T-cell (primary cell): Measurements from ENCODE around the gene MIA. TPM values are rescaled to one million over a fixed set of nuclear protein-coding genes. Genes with fewer than 3 reads are reported as not detected.
A peak's percentile ranks its signal among the peaks of the same experiment; 100 is the strongest.

ENCODE experiments used
- ATAC-seq, 4 experiments: fragments of 200-7000 bp in 3 of 4; fragments of 150-1000 bp in 1 of 4; cut with Tn5 transposase; replicated peaks in 1 of 4; 1 replicate in 3 of 4; 2 replicates in 1 of 4; pipeline ENCODE4 v1.10.0; 2021; ENCODE audit warnings: moderate library complexity in 3 of 4, mild to moderate bottlenecking in 2 of 4, moderate number of reproducible peaks in 1 of 4
- CTCF ChIA-PET, 2 donors: fragments of 300-600 bp; sonication (Branson Sonifier 250); formaldehyde crosslinking; loops; one replicate each; lab custom pipeline; 2022; ENCODE audit warnings: antibody characterized with exemption in 2 of 2; lab: Charles Lee
- POLR2A ChIA-PET, 2 donors: fragments of 300-600 bp; sonication (Branson Sonifier 250); formaldehyde crosslinking; loops; one replicate each; lab custom pipeline; 2022; ENCODE audit warnings: antibody characterized with exemption in 2 of 2; lab: Charles Lee
- DNase-seq, 35 experiments: peaks; one replicate each; pipeline versions ENCODE4 v3.0.0 to v3.0.0-alpha.2; 2013 to 2023
- H3K27ac ChIP-seq: one replicate; pipeline ENCODE4 v1.5.1; 2013; ENCODE audit warnings: low read length
- H3K27me3 ChIP-seq, 2 experiments: replicated peaks in 1 of 2; 1 replicate in 1 of 2; 2 replicates in 1 of 2; pipeline versions ENCODE4 v1.6.1 to v1.7.0; 2013; ENCODE audit warnings: low read length in 1 of 2, mixed read lengths in 1 of 2; ENCODE audit not compliant: control insufficient read depth in 2 of 2, insufficient read depth in 2 of 2; ENCODE audit errors: extremely low read depth in 1 of 2
- H3K36me3 ChIP-seq, 2 donors: 1 replicate in 1 of 2; 2 replicates in 1 of 2; pipeline versions ENCODE4 v1.6.1 to v1.7.0; 2013; ENCODE audit warnings: low read length in 1 of 2; ENCODE audit not compliant: control insufficient read depth in 2 of 2, insufficient read depth in 1 of 2; ENCODE audit errors: extremely low read depth in 1 of 2
- H3K4me1 ChIP-seq, 2 experiments: 1 replicate in 1 of 2; 2 replicates in 1 of 2; pipeline versions ENCODE4 v1.6.1 to v1.7.0; 2013; ENCODE audit warnings: low read length in 2 of 2, mixed read lengths in 1 of 2; ENCODE audit not compliant: insufficient read depth in 2 of 2, control insufficient read depth in 1 of 2; ENCODE audit errors: extremely low read depth in 1 of 2
- H3K4me3 ChIP-seq, 2 donors: 1 replicate in 1 of 2; 2 replicates in 1 of 2; pipeline versions ENCODE4 v1.5.1 to v1.7.0; 2013; ENCODE audit warnings: mild to moderate bottlenecking in 2 of 2, low read length in 1 of 2, moderate library complexity in 1 of 2; ENCODE audit not compliant: control insufficient read depth in 1 of 2; ENCODE audit errors: extremely low read depth in 1 of 2
- H3K9me3 ChIP-seq: 2 replicates; pipeline ENCODE4 v1.7.0; 2013
- H3K27ac Mint-ChIP-seq, 2 donors: one replicate each; pipeline ENCODE4 v1.8.0; 2020 to 2021; ENCODE audit warnings: mild to moderate bottlenecking in 2 of 2, mixed read lengths in 2 of 2
- H3K27me3 Mint-ChIP-seq, 2 donors: one replicate each; pipeline ENCODE4 v1.8.0; 2021 to 2022; ENCODE audit warnings: mixed read lengths in 2 of 2
- H3K36me3 Mint-ChIP-seq: one replicate; pipeline ENCODE4 v1.8.0; 2021; ENCODE audit warnings: mixed read lengths
- H3K4me1 Mint-ChIP-seq, 3 donors: one replicate each; pipeline ENCODE4 v1.8.0; 2020 to 2022; ENCODE audit warnings: mixed read lengths in 3 of 3, mild to moderate bottlenecking in 1 of 3
- H3K4me3 Mint-ChIP-seq, 3 donors: one replicate each; pipeline ENCODE4 v1.8.0; 2020 to 2022; ENCODE audit warnings: mild to moderate bottlenecking in 3 of 3, mixed read lengths in 3 of 3, moderate library complexity in 3 of 3
- H3K9me3 Mint-ChIP-seq, 3 donors: one replicate each; pipeline ENCODE4 v1.8.0; 2020 to 2022; ENCODE audit warnings: mixed read lengths in 3 of 3
- WGBS: methylation state at CpG from one replicate; pipeline ENCODE4 v1.1.5; 2013; ENCODE audit warnings: missing lambda C conversion rate; ENCODE audit not compliant: insufficient coverage; 5-methylcytosine and 5-hydroxymethylcytosine counted together
- total RNA-seq, 35 experiments: library from RNA in 6 of 35; stranded (reverse) in 6 of 35; fragments of 120-200 nt in 1 of 35; gene quantifications; one replicate each; pipeline versions ENCODE4 v1.2.1 to v1.2.4 and lab custom pipeline; 2013 to 2026

The MIA gene
- total RNA-seq, 5 donors from 2014 or later (not counting 1 experiment from before 2014, with no cell fraction given), result 1.5 to 5.2 (median 4.1) TPM; not detected in 1

DNA sequence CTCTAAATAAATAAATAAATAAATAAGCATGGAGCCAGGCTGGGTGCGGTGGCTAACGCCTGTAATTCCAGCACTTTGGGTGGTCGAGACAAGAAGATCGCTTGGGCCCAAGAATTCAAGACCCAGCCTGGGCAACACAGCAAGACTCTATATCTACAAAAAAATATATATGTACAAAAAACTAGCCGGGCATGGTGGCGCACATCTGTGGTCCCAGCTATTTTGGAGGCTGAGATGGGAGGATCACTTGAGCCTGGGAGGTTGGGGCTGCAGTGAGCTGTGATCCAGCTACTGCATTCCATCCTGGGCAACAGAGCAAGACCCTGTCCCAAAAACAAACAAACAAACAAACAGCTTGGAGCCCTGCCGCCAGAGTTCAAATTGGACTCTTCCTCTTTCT is 27.8 kb upstream of the MIA start:
- Mint-ChIP-seq H3K4me1 (peaks cover 19 to 27% (median 26%) of the 10 kb centered on the region in 3 donors), H3K27ac (no peak overlapping the region), H3K27me3 (no peaks in the 10 kb centered on the region), H3K4me3 (no peak overlapping the region), H3K9me3 (no peaks in the 10 kb centered on the region), H3K36me3 (peaks cover 1% of the 10 kb centered on the region)
- no peak overlapping the region for H3K4me3 ChIP-seq
- CTCF ChIA-PET, result interaction anchor here in 1 of 2 donors (0.6 kb wide), 1 partner anchor 34 kb away, joined by 3 read pairs; no protein-coding TSS in a partner anchor
- POLR2A ChIA-PET, result no interaction called here
- H3K4me1 ChIP-seq, result peaks cover 0 to 27% of the 10 kb centered on the region in 2 experiments
- DNase-seq, result no peak
- H3K9me3 ChIP-seq, result no peaks in the 10 kb centered on the region
- H3K27me3 ChIP-seq, result no peaks in the 10 kb centered on the region
- no peak for ATAC-seq
- WGBS, result no CpG with 5 or more reads among the region's 7 CpGs
- H3K27ac ChIP-seq, result no peak overlapping the region
- H3K36me3 ChIP-seq, result no peaks in the 10 kb centered on the region

DNA sequence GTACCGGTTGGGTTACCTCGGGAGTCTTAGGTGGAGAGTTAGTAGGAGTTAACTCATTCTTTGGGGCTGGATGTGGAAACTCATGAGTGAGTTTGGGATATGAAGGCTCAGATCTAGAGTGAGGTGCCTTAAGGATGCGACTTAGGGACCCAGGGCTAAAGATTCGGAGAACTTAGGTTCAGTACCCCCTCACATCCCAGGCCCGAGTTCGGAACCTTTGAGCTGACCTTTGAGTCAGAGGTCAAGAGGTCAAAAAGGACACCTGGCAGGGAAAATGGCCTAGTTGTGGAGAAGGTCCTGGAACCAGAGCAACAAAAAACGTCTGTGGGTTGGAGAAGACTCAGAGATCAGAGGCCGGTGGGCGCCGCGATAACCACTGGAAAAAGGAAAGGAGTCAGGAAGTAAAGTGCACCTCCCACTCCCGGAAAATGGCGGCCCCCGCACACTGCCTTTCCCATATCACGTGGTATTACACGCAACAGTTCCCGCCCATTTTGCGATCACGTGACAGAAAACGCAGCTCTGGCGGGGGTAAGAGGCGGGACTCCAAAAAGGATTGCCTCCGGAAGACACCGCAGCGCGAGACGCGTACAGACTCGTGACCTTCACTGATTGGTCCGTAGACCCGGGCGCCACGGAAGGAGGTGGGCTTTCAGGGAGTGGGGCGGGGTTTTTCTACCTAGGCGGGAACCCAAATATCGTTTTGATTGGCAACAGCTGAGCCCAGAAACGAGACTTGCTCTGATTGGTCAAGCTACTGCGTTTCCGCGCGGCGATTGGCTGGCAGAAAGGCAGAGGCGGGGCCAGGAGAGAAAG is 25.1 kb upstream of the MIA start, which contains the start of gene ACTMAP:
Gene ACTMAP (minus strand): TSS at position 420 of the 816 bp plus-strand sequence. CDS start 674 bp downstream, outside the sequence.
- H3K27me3 Mint-ChIP-seq, result no peaks in the 10 kb centered on the region
- H3K27ac ChIP-seq, result peak within 1 kb of the TSS; percentile 83
- ATAC-seq, result peak; percentile 89 to 91 (median 89)
- no peaks in the 10 kb centered on the region for H3K9me3 ChIP-seq
- peak within 1 kb of the TSS; percentile 91 to 100 (median 97) for H3K4me3 Mint-ChIP-seq
- CTCF ChIA-PET, result interaction anchor here in 1 of 2 donors (0.8 to 1.5 kb wide), 5 partner anchors 28 to 69 kb away, joined by 3 to 19 read pairs (median 8); partner anchors contain the start of genes EGLN2 and RAB4B
- DNase-seq, result peak; percentile 98 to 100 (median 99)
- H3K27ac Mint-ChIP-seq, result peak within 1 kb of the TSS; percentile 98 to 99
- peaks cover 35 to 46% (median 43%) of the 10 kb centered on the region in 3 donors for H3K4me1 Mint-ChIP-seq
- POLR2A ChIA-PET, result interaction anchor here in 1 of 2 donors (0.7 to 1.2 kb wide), 5 partner anchors 28 to 781 kb away, joined by 3 to 13 read pairs (median 5); partner anchors contain the start of genes COQ8B, EGLN2, ITPKC and RAB4B
- H3K4me3 ChIP-seq, result peak within 1 kb of the TSS; percentile 91 to 92
- H3K27me3 ChIP-seq, result no peaks in the 10 kb centered on the region
- H3K9me3 Mint-ChIP-seq, result no peaks in the 10 kb centered on the region
- peaks cover 12% of the 10 kb centered on the region for H3K36me3 Mint-ChIP-seq
- WGBS, result 0% methylated on average over 34 of the region's 43 CpGs
- peaks cover 8 to 53% of the 10 kb centered on the region in 2 experiments for H3K4me1 ChIP-seq
- H3K36me3 ChIP-seq, result peaks cover 0 to under 1% of the 10 kb centered on the region in 2 donors

GRCh38 chr19:40750874-40751537 is 24.3 kb upstream of the MIA start, which contains the start of gene SNRPA:
Gene SNRPA (plus strand): TSS chr19:40751203. CDS start chr19:40751409, 206 bp downstream.
- DNase-seq (peak in 33 of 35 experiments; percentile 88 to 98 (median 94)), ATAC-seq (peak; percentile 75 to 77 (median 75))
- under 1% methylated on average over 44 of the region's 46 CpGs for WGBS
- Mint-ChIP-seq H3K4me1 (peaks cover 41 to 54% (median 51%) of the 10 kb centered on the region in 3 donors), H3K27ac (peak within 1 kb of the TSS; percentile 98 to 99), H3K27me3 (no peaks in the 10 kb centered on the region), H3K9me3 (no peaks in the 10 kb centered on the region), H3K36me3 (peaks cover 17% of the 10 kb centered on the region), H3K4me3 (peak within 1 kb of the TSS; percentile 91 to 100 (median 97))
- Histone ChIP-seq H3K9me3 (no peaks in the 10 kb centered on the region), H3K4me1 (peaks cover 15 to 60% of the 10 kb centered on the region in 2 experiments), H3K27me3 (no peaks in the 10 kb centered on the region), H3K27ac (peak within 1 kb of the TSS; percentile 83), H3K4me3 (peak within 1 kb of the TSS; percentile 91 to 92), H3K36me3 (peaks cover 4 to 5% of the 10 kb centered on the region in 2 donors)
- ChIA-PET CTCF (interaction anchor here in 1 of 2 donors (0.8 to 1.5 kb wide), 5 partner anchors 27 to 68 kb away, joined by 3 to 19 read pairs (median 8); partner anchors contain the start of genes EGLN2 and RAB4B), POLR2A (interaction anchor here in 1 of 2 donors (0.9 to 1.2 kb wide), 4 partner anchors 27 to 512 kb away, joined by 4 to 13 read pairs (median 6); partner anchors contain the start of genes COQ8B, EGLN2, ITPKC and RAB4B)

DNA sequence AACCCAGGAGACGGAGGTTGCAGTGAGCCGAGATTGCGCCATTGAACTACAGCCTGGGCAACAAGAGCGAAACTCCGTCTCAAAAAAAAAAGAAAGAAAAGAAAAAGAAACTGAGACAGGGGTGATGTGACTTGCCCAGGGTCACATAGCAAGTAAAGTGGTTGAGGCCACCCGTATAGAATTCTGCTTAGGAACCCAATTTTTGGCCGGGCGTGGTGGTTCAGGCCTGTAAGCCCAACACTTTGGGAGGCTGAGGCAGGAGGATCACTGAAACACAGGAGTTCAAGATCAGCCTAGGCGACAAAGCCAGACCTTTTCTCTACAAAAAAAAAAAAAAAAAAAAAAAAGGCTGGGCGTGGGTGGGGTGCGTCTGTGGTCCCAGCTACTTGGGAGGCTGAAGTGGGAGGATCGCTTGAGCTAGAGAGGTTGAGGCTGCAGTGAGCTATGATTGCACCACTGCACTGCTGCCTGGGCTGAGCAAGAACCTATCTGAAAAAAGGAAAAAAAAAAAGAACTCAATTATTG is 23.0 kb upstream of the MIA start:
- Mint-ChIP-seq H3K4me1 (peaks cover 55 to 63% (median 63%) of the 10 kb centered on the region in 3 donors), H3K36me3 (peaks cover 26% of the 10 kb centered on the region), H3K4me3 (peak overlapping the region; percentile 91 to 100 (median 97)), H3K27ac (peak overlapping the region; percentile 98 to 99), H3K27me3 (no peaks in the 10 kb centered on the region), H3K9me3 (no peaks in the 10 kb centered on the region)
- Histone ChIP-seq H3K4me1 (peaks cover 17 to 73% of the 10 kb centered on the region in 2 experiments), H3K27ac (peak overlapping the region; percentile 81), H3K27me3 (no peaks in the 10 kb centered on the region), H3K4me3 (peak overlapping the region; percentile 91 to 92), H3K9me3 (no peaks in the 10 kb centered on the region), H3K36me3 (peaks cover 5 to 17% of the 10 kb centered on the region in 2 donors)
- ChIA-PET CTCF (interaction anchor here (0.6 to 1.0 kb wide), 3 partner anchors 25 to 606 kb away, joined by 3 to 5 read pairs (median 5); no protein-coding TSS in a partner anchor), POLR2A (interaction anchor here (0.6 to 1.5 kb wide), 5 partner anchors 25 to 896 kb away, joined by 4 to 17 read pairs (median 5); partner anchors contain the start of genes COQ8B (in 1 of the 2), ITPKC (in 1 of the 2) and RAB4B (in 1 of the 2))
- DNase-seq (no peak), ATAC-seq (no peak)
- 27% methylated on average over 8 of the region's 12 CpGs for WGBS

DNA sequence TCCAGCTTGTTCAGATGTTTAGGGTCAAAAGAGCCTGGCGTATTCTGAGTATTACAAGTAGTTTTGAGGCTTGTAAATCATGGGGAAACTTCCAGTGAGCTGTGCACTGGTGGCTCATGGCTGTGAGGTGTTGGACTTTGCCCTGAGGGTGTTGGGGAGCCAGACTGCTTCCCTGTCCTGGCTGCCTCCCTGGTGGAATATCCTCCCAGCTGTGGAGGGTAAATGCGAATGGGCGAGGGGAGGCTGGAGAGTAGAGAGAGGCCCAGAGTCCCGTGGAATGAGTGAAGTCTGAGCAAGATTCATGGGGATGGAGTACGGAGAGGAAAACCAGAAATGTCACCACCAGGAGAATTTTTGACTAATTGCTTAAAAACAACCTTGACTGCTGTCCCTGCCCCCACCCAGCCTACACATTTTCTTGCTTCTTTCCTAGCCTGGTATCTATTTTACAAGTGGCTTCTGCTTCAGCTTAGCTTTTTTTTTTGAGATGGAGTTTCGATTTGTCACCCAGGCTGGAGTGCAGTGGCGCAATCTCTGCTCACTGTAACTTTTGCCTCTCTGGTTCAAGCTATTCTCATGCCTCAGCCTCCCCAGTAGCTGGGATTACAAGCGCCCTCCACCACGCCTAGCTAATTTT is 20.6 kb upstream of the MIA start:
- H3K36me3 ChIP-seq, result peaks cover 18 to 37% of the 10 kb centered on the region in 2 donors
- H3K27me3 ChIP-seq, result no peaks in the 10 kb centered on the region
- H3K4me1 Mint-ChIP-seq, result peaks cover 52 to 63% (median 63%) of the 10 kb centered on the region in 3 donors
- peak overlapping the region; percentile 46 for H3K27ac ChIP-seq
- H3K36me3 Mint-ChIP-seq, result peaks cover 37% of the 10 kb centered on the region
- peak overlapping the region; percentile 64 to 88 for H3K27ac Mint-ChIP-seq
- no peaks in the 10 kb centered on the region for H3K27me3 Mint-ChIP-seq
- CTCF ChIA-PET, result interaction anchor here (0.6 to 1.3 kb wide), 9 partner anchors 17 to 695 kb away, joined by 3 to 8 read pairs (median 5); partner anchors contain the start of genes EGLN2 (in 1 of the 2) and RAB4B (in 1 of the 2)
- POLR2A ChIA-PET, result interaction anchor here (0.6 to 1.3 kb wide), 7 partner anchors 23 to 591 kb away, joined by 3 to 15 read pairs (median 6); partner anchors contain the start of gene RAB4B (in 1 of the 2)
- H3K4me3 ChIP-seq, result peak overlapping the region; percentile 25
- H3K9me3 Mint-ChIP-seq, result no peaks in the 10 kb centered on the region
- H3K4me1 ChIP-seq, result peaks cover 17 to 74% of the 10 kb centered on the region in 2 experiments
- H3K9me3 ChIP-seq, result no peaks in the 10 kb centered on the region
- DNase-seq (peak in 2 of 35 experiments; percentile 8 to 46), ATAC-seq (no peak)
- WGBS, result 10% methylated on average over 2 of the region's 9 CpGs
- H3K4me3 Mint-ChIP-seq, result peak overlapping the region; percentile 65 to 91 (median 79)
